SK-N-SH treated with all-trans-retinoic acid at 6 μM for 48 hours (cell line): Measurements from ENCODE around the gene WNK2.

Experiments
- ATAC-seq: fragments of 200-7000 bp; cut with Tn5 transposase; 3 replicates; pipeline ENCODE4 v1.9.1; 2020; ENCODE audit warnings: mild to moderate bottlenecking, moderate library complexity
- ARNTL ChIP-seq: fragments of 450-650 bp; formaldehyde crosslinking; IDR thresholded peaks from 2 replicates; pipeline ENCODE4 v1.5.0; 2020; ENCODE audit warnings: low read depth, mild to moderate bottlenecking, moderate library complexity, borderline replicate concordance
- BACH2 ChIP-seq: fragments of 250-450 bp; sonication (Bioruptor Pico); IDR thresholded peaks from 2 replicates; pipeline ENCODE4 v1.9.0; 2021; ENCODE audit warnings: mild to moderate bottlenecking, borderline replicate concordance
- CREB5 ChIP-seq: fragments of 250-450 bp; sonication (Bioruptor Pico); IDR thresholded peaks from 2 replicates; pipeline ENCODE4 v1.5.1; 2020; ENCODE audit warnings: low read depth, mild to moderate bottlenecking, moderate library complexity
- CSDC2 ChIP-seq: fragments of 250-450 bp; sonication (Bioruptor Pico); IDR thresholded peaks from 2 replicates; pipeline ENCODE4 v1.5.0; 2020; ENCODE audit warnings: mild to moderate bottlenecking, moderate library complexity
- ESRRG ChIP-seq: fragments of 250-450 bp; sonication (Bioruptor Pico); IDR thresholded peaks from 2 replicates; pipeline ENCODE4 v1.6.1; 2021; ENCODE audit warnings: mild to moderate bottlenecking
- GLIS3 ChIP-seq: fragments of 250-450 bp; sonication (Bioruptor Pico); IDR thresholded peaks from 2 replicates; pipeline ENCODE4 v1.5.0; 2020; ENCODE audit warnings: mild to moderate bottlenecking, moderate library complexity
- ISL1 ChIP-seq: fragments of 250-450 bp; sonication (Bioruptor Pico); IDR thresholded peaks from 2 replicates; pipeline ENCODE4 v2.1.2; 2022; ENCODE audit warnings: mild to moderate bottlenecking, moderate library complexity
- OSR1 ChIP-seq: fragments of 250-450 bp; sonication (Bioruptor Pico); IDR thresholded peaks from 2 replicates; pipeline ENCODE4 v1.8.0; 2022; ENCODE audit warnings: moderate library complexity, mild to moderate bottlenecking, inconsistent platforms
- PATZ1 ChIP-seq: fragments of 250-450 bp; sonication (Bioruptor Pico); IDR thresholded peaks from 2 replicates; pipeline ENCODE4 v1.8.0; 2020; ENCODE audit warnings: mild to moderate bottlenecking, moderate library complexity, borderline replicate concordance
- RARB ChIP-seq: fragments of 250-450 bp; sonication (Bioruptor Pico); IDR thresholded peaks from 2 replicates; pipeline ENCODE4 v1.8.0; 2021; ENCODE audit warnings: mild to moderate bottlenecking, moderate library complexity
- SNAI2 ChIP-seq: fragments of 250-450 bp; sonication (Bioruptor Pico); IDR thresholded peaks from 2 replicates; pipeline ENCODE4 v1.5.0; 2020; ENCODE audit warnings: mild to moderate bottlenecking, moderate library complexity
- TCF4 ChIP-seq: fragments of 250-450 bp; sonication (Bioruptor Pico); IDR thresholded peaks from 2 replicates; pipeline ENCODE4 v1.8.0; 2021; ENCODE audit warnings: mild to moderate bottlenecking, moderate library complexity, borderline replicate concordance
- TOX ChIP-seq: fragments of 250-450 bp; sonication (Bioruptor Pico); IDR thresholded peaks from 2 replicates; pipeline ENCODE4 v1.8.0; 2021; ENCODE audit warnings: mild to moderate bottlenecking, moderate library complexity, borderline replicate concordance
- ZC3H10 ChIP-seq: fragments of 250-450 bp; sonication (Bioruptor Pico); IDR thresholded peaks from 2 replicates; pipeline ENCODE4 v1.5.1; 2021; ENCODE audit warnings: mild to moderate bottlenecking, moderate library complexity
- ZFP3 ChIP-seq: fragments of 250-450 bp; sonication (Bioruptor Pico); IDR thresholded peaks from 2 replicates; pipeline ENCODE4 v1.5.0; 2020; ENCODE audit warnings: mild to moderate bottlenecking, moderate library complexity
- ZFP30 ChIP-seq: fragments of 450-650 bp; formaldehyde crosslinking; IDR thresholded peaks from 2 replicates; pipeline ENCODE4 v1.5.0; 2022; ENCODE audit warnings: mild to moderate bottlenecking, moderate library complexity
- ZNF565 ChIP-seq: fragments of 450-650 bp; formaldehyde crosslinking; conservative IDR thresholded peaks from 2 replicates; pipeline ENCODE4 v1.5.0; 2020; ENCODE audit warnings: low read depth, mild to moderate bottlenecking, moderate library complexity
- ZNF70 ChIP-seq: fragments of 450-650 bp; formaldehyde crosslinking; IDR thresholded peaks from 2 replicates; pipeline ENCODE4 v1.5.0; 2020; ENCODE audit warnings: mild to moderate bottlenecking, moderate library complexity
- TF ChIP-seq, protein P1 (sequence below): fragments of 250-450 bp; sonication (Bioruptor Pico); IDR thresholded peaks from 2 replicates; pipeline ENCODE4 v1.5.0; 2020; ENCODE audit warnings: mild to moderate bottlenecking, moderate library complexity

Gene WNK2

DNA sequence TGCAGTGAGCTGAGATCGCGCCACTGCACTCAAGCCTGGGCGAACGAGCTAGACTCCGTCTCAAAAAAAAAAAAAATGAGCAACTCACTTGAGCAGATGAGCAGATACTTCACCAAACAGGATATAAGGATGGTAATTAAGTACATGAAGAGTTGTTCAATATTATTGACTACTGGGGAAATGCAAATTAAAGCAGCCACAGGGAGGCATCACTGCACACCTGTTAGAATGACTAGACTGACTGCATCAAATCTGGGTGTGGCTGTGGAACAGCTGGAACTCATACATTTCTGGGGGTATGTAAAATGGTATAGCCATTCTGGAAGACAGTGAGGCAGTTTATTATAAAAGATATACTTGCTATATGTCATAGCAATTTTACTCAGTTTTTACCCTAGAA lies 93.0 kb downstream of the WNK2 start:
- no peak for ATAC-seq
- TF ChIP-seq SNAI2 (CRISPR knock-in tag) (no peak), TOX (CRISPR knock-in tag) (no peak), ZNF565 (CRISPR knock-in tag) (no peak), CSDC2 (CRISPR knock-in tag) (no peak)

- ATAC-seq, result no peak
Observed at GRCh38 chr9:93278144-93278543, 94.2 kb downstream of the WNK2 start.

GRCh38 chr9:93280661-93281259 lies 96.8 kb downstream of the WNK2 start:
- no peak for TF ChIP-seq ESRRG (CRISPR knock-in tag)
- TF ChIP-seq, all 23 proteins: peak for 0
- ATAC-seq, result no peak

More at GRCh38 chr9:93278144-93278543, 94.2 kb downstream of the WNK2 start:
- TF ChIP-seq ZFP3 (CRISPR knock-in tag) (no peak), ZC3H10 (CRISPR knock-in tag) (no peak), TOX (CRISPR knock-in tag) (no peak), ZFP30 (CRISPR knock-in tag) (no peak), CSDC2 (CRISPR knock-in tag) (no peak), ISL1 (CRISPR knock-in tag) (no peak), TCF4 (CRISPR knock-in tag) (no peak), RARB (CRISPR knock-in tag) (no peak), ZNF70 (CRISPR knock-in tag) (no peak)

GRCh38 chr9:93286252-93287188 lies 102.6 kb downstream of the WNK2 start:
- TF ChIP-seq ZNF70 (CRISPR knock-in tag) (no peak), ARNTL (no peak), PATZ1 (CRISPR knock-in tag) (no peak), SNAI2 (CRISPR knock-in tag) (no peak), ZFP3 (CRISPR knock-in tag) (no peak), BACH2 (CRISPR knock-in tag) (no peak), TOX (CRISPR knock-in tag) (no peak), OSR1 (CRISPR knock-in tag) (no peak), ISL1 (CRISPR knock-in tag) (no peak), ZNF565 (CRISPR knock-in tag) (no peak), ZFP30 (CRISPR knock-in tag) (no peak), CREB5 (CRISPR knock-in tag) (no peak)
- no peak for ATAC-seq

GRCh38 chr9:93287189-93287552 lies 103.2 kb downstream of the WNK2 start:
- no peak for TF ChIP-seq RARB (CRISPR knock-in tag)
- TF ChIP-seq, protein P1, sequence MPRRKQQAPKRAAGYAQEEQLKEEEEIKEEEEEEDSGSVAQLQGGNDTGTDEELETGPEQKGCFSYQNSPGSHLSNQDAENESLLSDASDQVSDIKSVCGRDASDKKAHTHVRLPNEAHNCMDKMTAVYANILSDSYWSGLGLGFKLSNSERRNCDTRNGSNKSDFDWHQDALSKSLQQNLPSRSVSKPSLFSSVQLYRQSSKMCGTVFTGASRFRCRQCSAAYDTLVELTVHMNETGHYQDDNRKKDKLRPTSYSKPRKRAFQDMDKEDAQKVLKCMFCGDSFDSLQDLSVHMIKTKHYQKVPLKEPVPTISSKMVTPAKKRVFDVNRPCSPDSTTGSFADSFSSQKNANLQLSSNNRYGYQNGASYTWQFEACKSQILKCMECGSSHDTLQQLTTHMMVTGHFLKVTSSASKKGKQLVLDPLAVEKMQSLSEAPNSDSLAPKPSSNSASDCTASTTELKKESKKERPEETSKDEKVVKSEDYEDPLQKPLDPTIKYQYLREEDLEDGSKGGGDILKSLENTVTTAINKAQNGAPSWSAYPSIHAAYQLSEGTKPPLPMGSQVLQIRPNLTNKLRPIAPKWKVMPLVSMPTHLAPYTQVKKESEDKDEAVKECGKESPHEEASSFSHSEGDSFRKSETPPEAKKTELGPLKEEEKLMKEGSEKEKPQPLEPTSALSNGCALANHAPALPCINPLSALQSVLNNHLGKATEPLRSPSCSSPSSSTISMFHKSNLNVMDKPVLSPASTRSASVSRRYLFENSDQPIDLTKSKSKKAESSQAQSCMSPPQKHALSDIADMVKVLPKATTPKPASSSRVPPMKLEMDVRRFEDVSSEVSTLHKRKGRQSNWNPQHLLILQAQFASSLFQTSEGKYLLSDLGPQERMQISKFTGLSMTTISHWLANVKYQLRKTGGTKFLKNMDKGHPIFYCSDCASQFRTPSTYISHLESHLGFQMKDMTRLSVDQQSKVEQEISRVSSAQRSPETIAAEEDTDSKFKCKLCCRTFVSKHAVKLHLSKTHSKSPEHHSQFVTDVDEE (CRISPR knock-in tag), result no peak
- no peak for TF ChIP-seq TCF4 (CRISPR knock-in tag)
- no peak for TF ChIP-seq GLIS3 (CRISPR knock-in tag)
- TF ChIP-seq, all 23 proteins: peak for 0
- ATAC-seq, result no peak
